Prostate gland (tissue), 2 donors: ENCODE results near the gene NPHS1.

Source experiments
- POLR2A ChIP-seq: fragments of 450-650 bp; IDR thresholded peaks from one replicate; pipeline ENCODE4 v1.6.1; 2016; ENCODE audit warnings: antibody characterized with exemption, mild to moderate bottlenecking
- POLR2AphosphoS5 ChIP-seq: sonication (generic); formaldehyde crosslinking; IDR thresholded peaks from one replicate; pipeline ENCODE4 v1.6.1; 2017; ENCODE audit warnings: antibody characterized with exemption
- TF ChIP-seq, protein P1 (sequence below), 4 experiments: fragments of 200-600 bp in 2 of 4; fragments of 450-650 bp in 2 of 4; sonication (generic) in 2 of 4; IDR thresholded peaks; 1 replicate in 3 of 4; 2 replicates in 1 of 4; pipeline ENCODE4 v1.5.1; 2016 to 2019; ENCODE audit warnings: antibody characterized with exemption in 4 of 4, mild to moderate bottlenecking in 2 of 4, moderate library complexity in 2 of 4

DNA sequence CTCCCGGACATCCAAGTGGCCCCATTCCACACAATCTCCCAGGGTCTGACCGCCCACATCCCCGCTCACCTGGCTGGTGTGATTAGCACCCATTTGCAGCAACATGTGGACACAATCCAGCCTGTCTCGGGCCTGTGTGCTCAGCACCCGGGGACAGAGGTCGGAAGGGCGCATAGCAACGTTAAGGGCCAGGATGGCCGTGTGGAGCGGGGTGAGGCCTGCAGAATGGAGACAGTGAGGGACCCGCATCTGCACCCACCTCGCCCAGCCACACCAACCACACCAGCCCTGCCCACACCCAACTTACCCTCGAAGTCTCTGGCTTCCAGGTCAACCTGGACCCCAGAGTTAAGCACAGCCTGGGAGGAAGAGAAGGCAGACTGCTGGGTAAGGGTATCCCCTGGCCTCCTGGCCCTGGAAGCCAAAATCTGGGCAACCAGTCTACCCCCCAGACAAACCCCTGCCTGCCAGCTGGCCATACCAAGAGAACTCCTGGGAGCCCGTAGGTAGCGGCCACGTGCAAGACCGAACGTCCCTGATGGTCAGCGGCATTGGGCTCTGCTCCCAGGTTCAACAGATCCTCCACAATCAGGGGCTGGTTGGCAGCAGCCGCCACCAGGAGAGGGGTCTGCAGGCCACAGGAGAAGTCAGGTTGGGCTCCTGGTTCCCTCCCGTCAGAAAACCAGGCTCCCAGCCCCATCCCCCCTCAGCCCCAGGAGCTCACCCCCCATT is 43.8 kb upstream of the NPHS1 start:
- TF ChIP-seq, protein P1, sequence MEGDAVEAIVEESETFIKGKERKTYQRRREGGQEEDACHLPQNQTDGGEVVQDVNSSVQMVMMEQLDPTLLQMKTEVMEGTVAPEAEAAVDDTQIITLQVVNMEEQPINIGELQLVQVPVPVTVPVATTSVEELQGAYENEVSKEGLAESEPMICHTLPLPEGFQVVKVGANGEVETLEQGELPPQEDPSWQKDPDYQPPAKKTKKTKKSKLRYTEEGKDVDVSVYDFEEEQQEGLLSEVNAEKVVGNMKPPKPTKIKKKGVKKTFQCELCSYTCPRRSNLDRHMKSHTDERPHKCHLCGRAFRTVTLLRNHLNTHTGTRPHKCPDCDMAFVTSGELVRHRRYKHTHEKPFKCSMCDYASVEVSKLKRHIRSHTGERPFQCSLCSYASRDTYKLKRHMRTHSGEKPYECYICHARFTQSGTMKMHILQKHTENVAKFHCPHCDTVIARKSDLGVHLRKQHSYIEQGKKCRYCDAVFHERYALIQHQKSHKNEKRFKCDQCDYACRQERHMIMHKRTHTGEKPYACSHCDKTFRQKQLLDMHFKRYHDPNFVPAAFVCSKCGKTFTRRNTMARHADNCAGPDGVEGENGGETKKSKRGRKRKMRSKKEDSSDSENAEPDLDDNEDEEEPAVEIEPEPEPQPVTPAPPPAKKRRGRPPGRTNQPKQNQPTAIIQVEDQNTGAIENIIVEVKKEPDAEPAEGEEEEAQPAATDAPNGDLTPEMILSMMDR (IDR thresholded peaks at IDR 0.05): no peak
- TF ChIP-seq POLR2AphosphoS5 (no peak), POLR2A (no peak)
